ENCODE measurements around the gene DEPP1.

Gene DEPP1

DNA sequence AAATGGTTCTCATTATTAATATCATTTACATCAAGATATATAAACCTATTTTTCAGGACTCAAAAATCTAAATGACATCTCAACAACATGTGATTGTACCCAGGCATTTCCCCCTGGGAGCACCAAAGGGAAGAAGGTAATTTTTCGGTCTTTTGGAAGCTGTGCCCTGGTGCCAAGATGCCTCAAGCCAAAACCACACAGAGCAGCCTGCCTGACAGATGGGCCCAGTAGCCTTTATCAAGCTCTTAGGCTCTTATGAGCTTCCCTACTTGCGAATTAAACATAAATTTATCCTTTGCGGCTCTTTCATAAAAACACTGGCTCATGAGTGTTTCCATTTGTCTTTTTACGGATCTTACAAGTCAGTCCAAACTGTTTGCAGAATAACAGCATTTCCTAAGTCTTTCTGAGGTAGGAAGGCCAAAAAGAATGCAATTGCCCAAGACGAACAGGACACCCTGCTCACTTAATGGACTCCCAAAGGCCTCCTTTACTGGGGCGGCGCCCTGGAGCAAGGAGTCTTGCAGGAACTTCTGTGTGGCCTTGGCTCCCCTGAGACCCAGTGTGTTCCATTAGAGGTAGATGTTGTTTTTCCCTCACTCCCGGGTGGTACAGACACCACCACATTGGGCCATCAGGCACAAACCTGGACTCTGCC lies 23.1 kb downstream of the DEPP1 start:
- in situ Hi-C loops (cut with MboI; ENCODE audit: low sequenced_read_pairs): no loop called here

DNA sequence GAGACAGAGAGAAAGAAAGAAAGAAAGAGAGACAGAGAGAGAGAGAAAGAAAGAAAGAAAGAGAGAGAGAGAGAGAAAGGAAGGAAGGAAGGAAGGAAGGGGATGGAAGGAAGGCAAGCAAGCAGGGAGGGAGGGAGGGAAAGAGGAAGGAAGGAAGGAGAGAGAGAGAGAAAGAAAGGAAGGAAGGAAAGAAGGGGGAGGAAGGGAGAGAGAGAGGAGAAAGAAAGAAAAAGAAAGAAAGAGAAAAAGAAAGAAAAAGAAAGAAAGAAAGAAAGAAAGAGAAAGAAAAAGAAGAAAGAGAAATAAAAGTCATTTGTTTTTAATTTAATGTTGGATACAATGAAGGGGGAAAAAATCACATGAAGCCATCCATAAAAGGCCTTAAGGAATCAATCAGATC lies 23.6 kb downstream of the DEPP1 start:
- in situ Hi-C loops (cut with MboI; ENCODE audit: low sequenced_read_pairs): no loop called here

DNA sequence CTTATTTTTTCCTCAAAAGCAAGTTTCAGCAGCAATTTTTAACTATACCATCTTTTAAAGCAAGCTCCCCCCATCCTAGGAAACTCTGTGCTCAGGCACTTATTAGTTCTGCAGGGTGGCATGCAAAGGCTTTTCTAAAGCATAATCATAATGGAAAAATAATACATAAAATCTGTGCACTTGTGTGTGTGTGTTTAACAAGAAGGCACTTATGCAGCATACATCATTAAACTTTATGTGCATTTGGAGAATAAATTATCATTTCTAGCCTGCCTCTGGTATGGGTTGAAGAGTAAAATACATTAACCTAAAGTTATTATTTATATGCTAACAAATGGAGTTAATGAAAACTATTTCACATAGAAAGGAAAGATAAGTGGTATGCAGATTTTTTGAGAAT lies 24.6 kb downstream of the DEPP1 start:
- in situ Hi-C loops (cut with MboI; ENCODE audit: low sequenced_read_pairs): no loop called here

DNA sequence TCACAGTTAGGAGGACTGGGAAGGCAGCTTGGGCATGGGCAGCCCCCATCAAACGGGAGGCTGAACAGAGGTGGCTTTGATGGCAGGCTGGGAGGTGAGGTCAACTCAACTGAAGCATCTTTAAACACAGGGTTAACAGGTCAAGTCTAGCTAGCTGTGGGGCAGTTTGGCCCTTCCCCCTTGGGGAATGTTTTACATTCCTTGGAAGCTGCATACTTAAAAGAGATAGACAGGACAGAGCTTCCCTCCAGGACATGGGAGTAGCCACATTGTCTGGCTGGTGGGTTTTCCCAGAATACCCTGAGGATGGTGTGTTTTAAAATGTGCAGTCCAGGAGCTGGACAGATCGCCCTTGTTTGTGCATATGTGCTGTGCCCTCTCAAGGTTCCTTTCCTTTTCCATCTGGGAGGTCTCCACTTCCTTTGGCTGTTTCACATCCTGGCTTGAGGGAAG lies 25.8 kb downstream of the DEPP1 start:
- in situ Hi-C loops (cut with MboI; ENCODE audit: low sequenced_read_pairs): no loop called here

DNA sequence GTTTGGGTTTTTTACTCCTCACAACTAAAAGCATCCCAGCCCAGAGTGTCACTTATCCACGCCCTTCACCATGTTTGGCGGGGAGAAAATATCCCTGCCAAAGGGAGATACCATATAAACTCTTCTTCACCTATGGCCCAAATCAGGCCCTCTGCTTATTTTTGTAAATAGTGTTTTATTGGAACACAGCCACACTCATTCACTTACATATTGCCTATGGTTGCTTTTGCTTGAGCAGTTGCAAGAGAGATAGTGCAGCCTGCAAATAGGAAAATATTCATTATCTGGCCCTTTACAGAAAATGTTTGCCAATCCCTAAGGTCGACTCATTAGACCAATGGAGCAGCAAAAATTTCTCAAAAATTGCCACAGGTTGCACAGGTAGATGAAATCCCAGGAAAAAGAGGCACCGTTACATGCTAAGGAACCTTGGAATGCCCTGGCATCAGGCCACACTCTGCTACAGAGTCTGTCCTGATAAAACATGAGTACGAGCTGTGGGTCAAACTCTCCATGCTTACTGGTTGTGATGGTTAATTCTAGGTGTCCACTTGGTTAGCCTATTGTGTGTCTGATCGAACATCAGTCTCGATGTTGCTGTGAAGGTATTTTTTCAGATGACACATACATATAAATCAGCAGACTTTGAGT lies 26.9 kb downstream of the DEPP1 start:
- in situ Hi-C loops (cut with MboI; ENCODE audit: low sequenced_read_pairs): no loop called here

DNA sequence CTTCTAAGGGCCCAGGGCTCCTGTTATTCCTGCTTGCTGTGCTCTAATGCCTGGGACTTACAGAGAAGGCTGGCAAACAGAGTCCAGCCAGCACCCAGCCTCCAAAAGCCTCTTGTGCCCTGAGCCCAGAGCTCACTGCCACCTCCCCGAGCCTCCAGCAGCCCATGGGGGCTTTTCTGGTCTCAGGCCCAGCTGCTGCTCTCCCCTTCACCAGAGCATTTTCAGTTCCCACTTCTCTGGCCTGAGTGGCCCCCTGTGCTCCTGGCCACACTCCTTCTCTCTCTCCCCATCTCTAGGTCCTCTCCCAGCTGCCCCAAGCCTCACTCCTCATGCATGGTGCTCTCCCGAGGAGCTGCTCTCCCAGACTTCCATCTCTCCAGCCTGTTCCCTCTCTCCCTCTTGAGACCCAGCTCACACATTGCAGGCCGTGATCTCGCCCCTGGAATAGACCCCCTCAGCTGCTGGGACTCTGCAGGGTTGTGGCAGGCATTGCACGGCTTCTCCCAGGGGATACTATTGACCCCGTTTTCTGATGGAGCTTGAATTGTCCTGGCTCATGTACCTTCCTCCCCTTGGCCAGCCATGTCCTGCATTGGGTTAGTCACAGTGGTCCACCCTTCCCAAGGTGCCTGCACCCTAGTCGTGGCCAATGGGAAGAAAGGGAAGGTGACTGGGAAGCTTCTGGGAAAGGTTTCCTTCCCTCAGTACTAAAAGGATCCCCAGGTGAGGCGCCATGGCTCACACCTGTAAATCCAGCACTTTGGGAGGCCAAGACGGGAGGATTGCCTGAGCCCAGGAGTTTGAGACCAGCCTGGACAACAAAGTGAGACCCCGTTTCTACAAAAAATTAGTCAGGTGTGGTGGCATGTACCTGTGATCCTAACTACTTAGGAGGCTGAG lies 28.0 kb downstream of the DEPP1 start:
- in situ Hi-C loops (cut with MboI; ENCODE audit: low sequenced_read_pairs): no loop called here

DNA sequence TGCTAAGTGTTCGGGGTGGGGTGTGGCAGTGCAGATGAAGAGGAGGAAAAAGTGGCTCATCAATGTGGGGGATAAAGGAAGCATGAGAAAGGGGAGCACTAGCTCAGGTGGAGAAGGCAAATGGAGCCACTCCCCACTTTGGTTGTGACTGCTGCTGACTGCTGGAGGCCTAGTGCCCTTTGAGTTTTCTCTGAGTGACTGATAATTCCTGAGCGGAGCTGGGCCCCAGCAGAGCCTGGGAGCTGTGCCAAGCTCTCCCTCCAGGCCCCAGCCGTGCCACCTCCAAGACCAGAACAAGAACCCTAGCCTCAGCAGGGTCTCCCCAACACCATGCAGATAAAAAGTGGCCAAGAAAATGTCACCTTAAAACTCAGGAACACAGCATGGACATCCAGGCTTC lies 28.7 kb downstream of the DEPP1 start:
- in situ Hi-C loops (cut with MboI; ENCODE audit: low sequenced_read_pairs): no loop called here

DNA sequence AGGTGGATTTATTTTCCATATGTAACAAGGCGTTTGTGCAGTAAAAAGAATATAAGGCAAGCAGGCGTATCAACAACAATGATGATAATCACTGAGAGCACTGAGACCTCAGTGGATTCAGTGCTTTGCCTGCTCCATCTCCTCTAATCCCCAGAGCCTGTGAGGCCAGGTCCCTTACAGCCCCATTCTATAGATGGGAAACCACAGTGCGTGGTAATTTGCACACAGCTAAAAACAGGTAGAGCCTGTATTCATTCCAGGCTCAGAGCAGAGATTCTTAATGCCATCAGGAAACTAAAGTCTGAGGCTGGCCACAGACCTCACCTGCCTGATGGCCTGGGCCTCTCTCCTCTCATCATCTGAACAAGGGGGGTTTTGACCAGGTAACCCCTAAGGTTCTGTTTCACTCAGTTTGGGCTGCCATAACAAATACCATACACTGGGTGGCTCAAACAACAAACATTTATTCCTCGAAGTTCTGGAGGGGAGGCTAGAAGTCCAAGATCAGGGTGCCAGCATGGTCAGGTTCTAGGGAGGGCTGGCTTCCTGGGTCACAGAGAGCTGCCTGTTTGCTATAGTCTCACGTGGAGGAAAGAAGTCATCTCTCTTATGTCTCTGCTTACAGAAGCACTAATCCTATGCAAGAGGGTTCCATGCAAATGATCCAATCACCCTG lies 29.3 kb downstream of the DEPP1 start:
- in situ Hi-C loops (cut with MboI; ENCODE audit: low sequenced_read_pairs): no loop called here

DNA sequence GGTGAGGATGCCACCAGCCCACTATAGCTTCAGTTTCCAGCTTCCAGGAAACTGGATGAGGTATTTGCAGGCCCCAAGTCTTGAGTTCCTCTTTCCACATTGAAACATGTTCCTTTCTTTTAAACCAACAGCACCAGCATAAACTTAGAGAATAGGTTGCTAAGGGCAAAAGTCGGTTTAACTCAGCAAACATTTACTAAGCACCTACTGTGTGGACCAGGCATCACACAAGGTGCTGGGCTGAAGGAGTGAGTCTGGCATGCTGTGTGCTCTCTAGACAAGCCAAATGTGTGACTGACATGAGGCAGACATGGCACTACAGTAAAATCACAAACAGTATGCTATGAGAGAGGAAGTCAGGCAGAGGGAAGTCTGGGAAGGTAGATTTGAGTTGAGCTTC lies 30.0 kb downstream of the DEPP1 start:
- in situ Hi-C loops (cut with MboI; ENCODE audit: low sequenced_read_pairs): no loop called here

DNA sequence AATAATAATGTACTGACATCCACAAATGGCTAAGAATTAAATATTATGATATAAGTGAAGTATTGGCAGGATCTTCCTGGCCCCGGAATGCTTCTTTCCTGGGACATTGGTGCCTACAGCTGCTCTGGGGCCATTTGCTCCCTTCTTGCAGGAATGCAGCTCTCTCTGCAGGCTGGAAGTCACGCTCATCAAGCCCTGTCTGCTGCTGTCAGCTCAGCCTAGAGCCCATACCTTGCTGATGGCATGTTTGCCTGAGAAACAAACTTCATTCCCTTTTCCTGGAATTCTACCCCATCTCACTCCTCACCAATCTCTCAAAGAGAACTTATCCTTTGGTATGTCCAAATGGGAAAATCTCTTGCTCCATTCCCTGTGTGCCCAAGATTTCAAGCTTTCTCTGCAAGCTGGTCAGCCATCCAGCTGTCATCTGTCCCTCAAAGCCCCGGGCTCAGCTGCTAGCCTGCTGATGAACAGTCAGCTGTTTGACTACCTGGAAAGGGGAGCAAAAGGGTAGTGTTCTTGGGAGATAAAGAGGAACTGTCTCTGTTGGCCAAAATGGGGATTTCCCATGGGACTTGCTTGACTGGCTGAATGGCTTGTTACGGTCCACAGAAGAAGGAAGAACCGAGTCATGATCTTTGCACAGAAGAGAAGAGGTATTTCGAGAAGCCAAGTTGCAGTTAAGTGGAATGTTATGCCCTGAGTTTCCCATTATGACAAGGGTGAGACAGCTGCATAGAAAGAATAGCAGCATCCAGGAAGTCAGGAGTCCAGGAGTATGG lies 31.0 kb downstream of the DEPP1 start:
- in situ Hi-C loops (cut with MboI; ENCODE audit: low sequenced_read_pairs): no loop called here

DNA sequence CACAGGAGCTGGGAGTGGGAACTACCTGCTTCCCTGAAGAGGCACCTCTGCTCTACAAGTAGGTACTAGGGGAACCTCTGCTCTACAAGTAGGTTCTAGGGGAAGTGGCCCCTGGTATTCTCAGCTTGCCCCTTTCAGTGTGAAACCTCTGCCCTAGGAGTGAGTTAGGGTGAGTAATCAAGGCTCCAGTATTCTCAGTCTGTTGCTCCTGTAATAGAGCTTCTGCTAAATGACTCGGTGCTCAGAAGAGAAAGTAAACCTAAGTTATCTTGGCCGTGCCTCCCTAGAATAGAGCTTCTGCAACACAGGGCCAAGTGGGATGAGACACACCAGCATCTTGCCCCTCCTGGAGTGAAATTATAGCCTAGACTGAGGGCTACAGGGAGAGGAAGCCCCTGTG lies 32.4 kb downstream of the DEPP1 start:
- in situ Hi-C loops (cut with MboI; ENCODE audit: low sequenced_read_pairs): no loop called here

DNA sequence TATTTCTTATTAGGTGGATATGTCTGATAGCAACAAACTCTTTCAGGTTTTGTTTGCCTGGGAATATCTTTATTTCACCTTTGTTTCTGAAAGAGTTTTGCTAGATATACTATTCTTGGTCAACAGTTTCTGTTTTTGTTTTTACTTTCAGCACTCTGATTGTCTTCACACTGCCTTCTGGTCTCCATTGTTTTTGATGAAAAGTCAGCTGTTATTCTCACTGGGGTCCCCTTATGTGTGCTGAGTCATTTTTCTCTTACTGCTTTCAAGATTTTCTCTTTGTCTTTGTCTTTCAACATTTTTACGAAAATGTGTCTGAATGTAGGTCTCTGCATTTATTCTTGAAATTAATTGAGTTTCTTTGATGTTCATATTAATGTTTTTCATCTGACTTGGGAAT lies 34.3 kb downstream of the DEPP1 start:
- in situ Hi-C loops (cut with MboI; ENCODE audit: low sequenced_read_pairs): no loop called here

DNA sequence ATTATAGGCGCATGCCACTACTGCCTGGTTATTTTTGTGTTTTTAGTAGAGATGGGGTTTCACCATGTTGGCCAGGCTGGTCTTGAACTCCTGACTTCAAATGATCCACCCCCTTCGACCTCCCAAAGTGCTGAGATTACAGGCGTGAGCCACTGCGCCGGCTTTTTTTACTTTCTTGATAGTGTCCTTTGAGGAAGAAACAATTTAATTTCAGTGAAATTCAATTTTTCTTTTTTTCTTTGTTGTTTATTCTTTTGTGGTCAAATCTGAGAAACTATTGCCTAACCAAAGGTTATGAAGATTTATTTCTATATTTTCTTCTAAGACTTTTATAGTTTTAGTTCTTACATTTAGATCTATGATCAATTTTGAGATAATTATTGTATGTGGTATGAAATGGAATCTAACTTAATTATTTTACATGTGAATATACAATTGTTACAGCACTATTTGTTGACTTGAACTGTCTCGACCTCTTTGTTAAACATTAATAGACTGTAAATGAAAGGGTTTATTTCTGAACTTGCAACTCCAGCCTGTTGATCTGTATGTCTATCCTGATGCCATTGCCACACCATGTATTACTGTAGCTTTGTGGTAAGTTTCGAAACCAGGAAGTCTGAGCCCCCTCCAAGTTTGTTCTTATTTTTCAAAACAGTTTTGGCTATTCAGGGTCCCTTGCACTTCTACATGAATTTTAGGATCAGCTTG lies 38.8 kb downstream of the DEPP1 start:
- in situ Hi-C loops (cut with MboI; ENCODE audit: low sequenced_read_pairs): no loop called here

DNA sequence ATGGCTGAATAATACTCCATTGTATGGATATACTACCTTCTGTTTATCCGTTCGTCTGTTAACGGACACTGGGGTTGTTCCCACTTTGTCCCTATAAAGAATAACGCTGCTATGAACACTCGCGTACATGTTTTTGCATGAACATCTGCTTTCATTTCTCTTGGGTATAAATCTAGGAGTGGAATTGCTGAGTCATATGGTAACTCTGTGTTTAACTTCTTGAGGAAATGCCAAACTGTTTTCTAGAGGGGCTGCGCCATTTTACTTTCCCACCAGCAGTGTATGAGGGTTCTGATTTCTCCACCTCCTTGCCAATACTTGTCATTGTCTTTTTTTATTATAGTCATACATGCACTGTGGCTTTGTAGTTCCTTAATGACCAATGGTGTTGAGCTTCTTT lies 39.7 kb downstream of the DEPP1 start:
- in situ Hi-C loops (cut with MboI; ENCODE audit: low sequenced_read_pairs): no loop called here

DNA sequence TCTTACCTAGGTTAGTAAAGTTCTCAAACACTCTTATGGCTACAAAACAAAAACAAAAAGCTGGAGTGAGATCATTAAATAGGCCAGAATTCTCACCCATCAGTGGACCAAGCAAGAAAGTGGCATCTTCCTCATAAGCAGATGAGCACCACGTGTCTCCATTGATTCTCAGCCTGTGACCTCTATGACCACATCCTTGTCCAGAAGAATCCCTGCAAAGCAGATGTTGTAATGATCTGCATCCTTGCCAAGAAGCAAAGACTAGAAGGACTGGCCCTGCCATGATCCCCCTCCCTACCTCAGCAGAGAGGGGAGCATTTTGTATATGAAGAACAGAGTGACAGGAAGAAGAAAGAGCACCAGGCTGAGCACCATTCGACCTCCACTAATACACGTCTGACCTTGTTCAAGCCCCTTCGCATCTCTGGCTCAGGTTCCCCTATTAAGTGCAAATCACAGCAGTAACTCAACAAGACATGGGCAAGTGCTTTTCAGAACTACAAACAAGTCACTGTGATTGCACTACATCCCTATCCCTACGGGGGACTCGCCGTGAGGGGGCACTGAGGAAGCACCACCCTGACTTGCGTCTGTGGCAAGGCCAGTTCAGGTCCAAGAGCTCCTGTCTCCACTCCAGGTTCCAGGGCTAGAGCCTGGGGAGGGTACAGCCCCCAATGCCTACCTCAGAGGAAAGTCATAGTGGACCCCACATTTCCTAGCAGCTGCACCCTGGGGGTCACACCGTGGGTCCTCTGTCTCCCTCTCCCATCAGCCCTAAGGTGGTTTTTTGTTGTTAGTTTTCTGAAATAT lies 41.2 kb downstream of the DEPP1 start:
- in situ Hi-C loops (cut with MboI; ENCODE audit: low sequenced_read_pairs): no loop called here

DNA sequence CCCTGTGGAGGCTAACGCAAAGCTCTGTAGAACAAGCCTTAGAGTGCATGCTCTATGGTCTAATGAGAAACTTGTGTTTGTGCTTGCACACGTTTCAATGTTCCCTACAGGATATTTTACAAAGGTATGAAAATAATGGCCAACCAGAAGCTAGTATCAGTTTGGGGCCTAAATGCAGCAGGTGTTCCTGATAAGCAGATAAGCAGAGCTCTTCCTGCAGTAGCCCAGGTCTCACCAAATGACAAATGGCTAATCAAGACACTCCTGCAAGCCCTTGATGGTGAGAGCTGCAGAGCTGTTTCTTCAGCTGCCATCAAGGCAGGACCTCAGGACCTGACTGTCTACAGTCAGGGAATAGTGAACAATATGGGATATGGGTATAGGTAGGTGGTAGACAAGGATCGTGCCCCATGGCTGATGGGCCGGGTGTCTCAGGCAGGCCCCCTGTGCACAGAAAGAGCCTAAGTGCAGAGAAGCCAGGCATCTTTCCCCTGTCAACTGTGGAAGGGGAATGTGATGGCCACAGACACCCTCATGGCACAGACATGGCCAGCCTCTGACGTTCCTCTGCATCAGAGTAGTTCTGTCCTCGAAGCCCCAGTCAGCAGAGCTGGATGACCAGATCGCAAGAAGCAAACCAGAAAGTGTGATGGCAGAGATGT lies 42.2 kb downstream of the DEPP1 start:
- in situ Hi-C loops (cut with MboI; ENCODE audit: low sequenced_read_pairs): no loop called here

DNA sequence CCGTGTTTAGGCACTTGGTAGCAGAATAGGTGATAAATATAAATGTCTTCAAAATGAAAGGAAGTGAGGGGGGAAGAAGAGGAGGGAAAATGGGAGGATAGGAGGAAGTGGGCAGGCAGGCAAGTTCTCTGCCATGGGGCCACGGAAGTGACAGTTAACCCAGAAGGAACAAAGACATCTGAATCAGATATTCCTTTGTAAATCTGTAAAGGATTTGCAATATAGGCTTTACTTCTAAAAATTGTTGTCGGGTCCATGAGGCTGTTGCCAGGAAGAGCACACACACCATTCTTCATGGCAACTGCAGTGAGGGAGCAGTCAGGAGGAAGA lies 42.7 kb downstream of the DEPP1 start:
- in situ Hi-C loops (cut with MboI; ENCODE audit: low sequenced_read_pairs): no loop called here

DNA sequence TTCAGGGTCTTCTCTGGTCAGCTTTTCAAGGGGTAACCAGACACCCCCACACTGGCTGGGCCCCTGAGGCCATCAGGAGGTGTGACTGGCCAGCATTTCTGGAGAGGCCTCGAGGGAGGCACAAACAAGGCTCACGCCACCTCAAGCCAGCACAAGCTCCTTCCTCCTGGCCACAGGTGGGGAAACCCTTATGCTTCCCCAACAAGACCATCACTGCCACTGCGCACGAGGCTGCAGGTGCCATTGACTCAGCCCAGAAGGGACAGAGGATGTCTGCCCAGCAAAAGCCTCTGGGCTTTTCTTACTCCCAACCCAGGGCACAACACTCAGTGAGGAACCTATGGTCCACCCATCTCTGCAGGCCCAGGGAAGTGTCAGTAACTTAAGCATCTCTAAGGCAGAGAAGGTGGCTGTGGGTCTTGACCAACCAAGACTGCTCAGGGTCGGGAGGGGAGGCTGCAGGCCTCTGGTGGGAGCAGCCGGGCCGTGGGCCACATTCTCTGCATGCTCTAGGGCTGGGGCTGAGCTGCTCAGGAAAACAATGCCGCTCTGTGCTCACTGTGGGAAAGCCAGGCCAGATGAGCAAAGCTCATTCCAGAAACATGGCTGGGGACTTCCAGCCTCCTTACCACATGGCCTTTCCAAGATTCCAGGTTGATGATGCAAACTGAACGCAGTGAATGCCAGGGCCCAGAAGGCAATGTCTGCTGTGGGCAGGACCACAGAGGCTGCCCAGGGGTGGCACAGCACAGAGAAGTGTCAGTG lies 43.2 kb downstream of the DEPP1 start:
- in situ Hi-C loops (cut with MboI; ENCODE audit: low sequenced_read_pairs): no loop called here
